AG08395 (cell line): ENCODE data around the gene SLC25A39.
A peak's percentile ranks its signal among the peaks of the same experiment; 100 is the strongest.
"Not testable (repeated sequence)": the region's sequence is repeated elsewhere in the genome, so short reads cannot be mapped to it uniquely, and the experiment has no call there.

Experiments used
- DNase-seq: peaks from one replicate; pipeline ENCODE4 v3.0.0; 2012; ENCODE audit warnings: mixed read lengths, low spot score

SLC25A39 gene

GRCh38 chr17:44354582-44355561 is 30.2 kb upstream of the SLC25A39 start:
- DNase-seq, result no peak

GRCh38 chr17:44353672-44354331 is 29.2 kb upstream of the SLC25A39 start:
- DNase-seq, result peak; percentile 50

GRCh38 chr17:44352828-44353671 is 28.4 kb upstream of the SLC25A39 start:
- DNase-seq, result no peak

GRCh38 chr17:44351961-44352827 is 27.6 kb upstream of the SLC25A39 start:
- no peak for DNase-seq

- no peak for DNase-seq
These were observed 26.8 kb upstream of the SLC25A39 start for GRCh38 chr17:44351464-44351863.

GRCh38 chr17:44350733-44351226 is 26.2 kb upstream of the SLC25A39 start:
- DNase-seq, result peak; percentile 82

- DNase-seq, result no peak
These were observed 25.0 kb upstream of the SLC25A39 start for GRCh38 chr17:44349553-44350070.

GRCh38 chr17:44348988-44349364 is 24.4 kb upstream of the SLC25A39 start:
- no peak for DNase-seq

- peak; percentile 73 for DNase-seq
These were observed 23.8 kb upstream of the SLC25A39 start for GRCh38 chr17:44348234-44348987.

- not testable (repeated sequence) for DNase-seq
These were observed 22.8 kb upstream of the SLC25A39 start for GRCh38 chr17:44347206-44348055.

- no peak for DNase-seq
These were observed 21.6 kb upstream of the SLC25A39 start for GRCh38 chr17:44346064-44346844.

GRCh38 chr17:44345454-44346026 is 20.9 kb upstream of the SLC25A39 start:
- peak; percentile 62 for DNase-seq

- DNase-seq, result peak; percentile 100
These were observed 20.4 kb upstream of the SLC25A39 start, which contains the start of gene GRN for GRCh38 chr17:44344939-44345453. Gene GRN (plus strand): TSS chr17:44345302. CDS start chr17:44349165, 3,863 bp downstream.

- no peak for DNase-seq
These were observed 19.0 kb upstream of the SLC25A39 start for GRCh38 chr17:44343510-44344209.

- DNase-seq, result not testable (repeated sequence)
These were observed 15.9 kb upstream of the SLC25A39 start for GRCh38 chr17:44340553-44340952.

- no peak for DNase-seq
These were observed 14.1 kb upstream of the SLC25A39 start for GRCh38 chr17:44338702-44339101.

- no peak for DNase-seq
These were observed 11.3 kb upstream of the SLC25A39 start for GRCh38 chr17:44335968-44336367.
